GM19455 (cell line): ENCODE measurements around the gene CSAG1.
"Not testable (repeated sequence)": the region's sequence is repeated elsewhere in the genome, so short reads cannot be mapped to it uniquely, and the experiment has no call there.

Experiments used
- ATAC-seq: cut with Tn5 transposase; IDR thresholded peaks from one replicate; pipeline ENCODE4 v1.9.1; 2021; ENCODE audit not compliant: unreplicated experiment

CSAG1 gene

GRCh38 chrX:152700390-152700789 lies 33.1 kb downstream of the CSAG1 start:
- ATAC-seq: not testable (repeated sequence)

GRCh38 chrX:152697952-152698931 lies 35.3 kb downstream of the CSAG1 start, which contains the start of gene MAGEA3:
Gene MAGEA3, plus strand, starts transcription at chrX:152698794. Its CDS starts 2,039 bp downstream, at chrX:152700833.
- ATAC-seq: not testable (repeated sequence)

DNA sequence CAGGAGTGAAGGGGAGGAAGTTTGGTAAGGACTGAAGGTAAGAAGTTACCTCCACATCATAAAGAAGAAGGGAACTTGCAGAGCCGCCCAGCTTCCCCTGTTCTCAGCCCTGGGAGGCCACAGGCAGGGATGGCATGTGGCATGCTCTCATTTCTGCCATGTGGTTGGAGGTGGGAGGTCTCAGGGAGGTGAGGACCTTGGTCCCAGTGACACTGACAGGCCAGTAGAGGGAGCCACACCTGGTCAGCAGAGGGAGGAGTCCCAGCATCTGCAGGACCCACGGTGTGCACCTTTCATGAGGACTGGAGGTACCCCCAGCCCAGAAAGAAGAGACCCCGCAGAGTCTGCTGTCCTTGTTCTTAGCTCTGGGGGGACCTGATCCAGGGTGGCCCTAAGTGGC lies 52.5 kb downstream of the CSAG1 start:
- ATAC-seq: not testable (repeated sequence)
